WTC11 (cell line): ENCODE data around the gene RAB1A. TPM values are rescaled to one million over a fixed set of nuclear protein-coding genes. Genes with fewer than 3 reads are reported as not detected.

Experiments
- ATAC-seq: fragments of 200-7000 bp; cut with Tn5 transposase; 2 replicates; pipeline ENCODE4 v1.10.0; 2021; ENCODE audit warnings: mild to moderate bottlenecking, moderate library complexity
- CTCF ChIA-PET: fragments of 300-600 bp; sonication (Branson Sonifier 250); formaldehyde crosslinking; loops from one replicate; lab custom pipeline; 2021; ENCODE audit warnings: antibody characterized with exemption; lab: Charles Lee
- POLR2A ChIA-PET: fragments of 350-600 bp; sonication (Branson Sonifier 250); formaldehyde crosslinking; loops from one replicate; lab custom pipeline; 2021; ENCODE audit warnings: antibody characterized with exemption; lab: Charles Lee
- DNase-seq: peaks from one replicate; pipeline ENCODE4 v3.0.0; 2021; ENCODE audit warnings: low spot score
- H3K27ac Mint-ChIP-seq: 2 replicates; pipeline ENCODE4 v1.8.0; 2021; ENCODE audit warnings: mixed read lengths
- H3K27me3 Mint-ChIP-seq: 2 replicates; pipeline ENCODE4 v1.8.0; 2021; ENCODE audit warnings: low read depth, mild to moderate bottlenecking, moderate library complexity, mixed read lengths
- H3K36me3 Mint-ChIP-seq: 2 replicates; pipeline ENCODE4 v1.8.0; 2021; ENCODE audit warnings: mixed read lengths
- H3K4me1 Mint-ChIP-seq: 2 replicates; pipeline ENCODE4 v1.8.0; 2022; ENCODE audit warnings: mixed read lengths
- H3K4me3 Mint-ChIP-seq: 2 replicates; pipeline ENCODE4 v1.8.0; 2021; ENCODE audit warnings: mild to moderate bottlenecking, moderate library complexity, mixed read lengths
- H3K9me3 Mint-ChIP-seq: 2 replicates; pipeline ENCODE4 v1.8.0; 2021; ENCODE audit warnings: mixed read lengths
- CREB1 ChIP-seq: sonication (generic); formaldehyde crosslinking; IDR thresholded peaks from 2 replicates; pipeline ENCODE4 v1.8.0; 2023; ENCODE audit warnings: mild to moderate bottlenecking, missing genetic modification reagents
- CREM ChIP-seq: sonication (generic); formaldehyde crosslinking; IDR thresholded peaks from 2 replicates; pipeline ENCODE4 v1.8.1; 2022; ENCODE audit warnings: mild to moderate bottlenecking, missing genetic modification reagents, moderate library complexity
- FOXP1 ChIP-seq: sonication (generic); formaldehyde crosslinking; IDR thresholded peaks from 2 replicates; pipeline ENCODE4 v1.8.0; 2022; ENCODE audit warnings: missing genetic modification reagents, mild to moderate bottlenecking, moderate library complexity, borderline replicate concordance
- JAZF1 ChIP-seq: fragments of 250-450 bp; sonication (Bioruptor Pico); IDR thresholded peaks from 2 replicates; pipeline ENCODE4 v1.9.0; 2021; ENCODE audit warnings: moderate library complexity, mild to moderate bottlenecking, inconsistent platforms
- SMAD3 ChIP-seq: sonication (generic); formaldehyde crosslinking; IDR thresholded peaks from 2 replicates; pipeline ENCODE4 v1.8.0; 2022; ENCODE audit warnings: missing genetic modification reagents, mild to moderate bottlenecking, borderline replicate concordance
- SMAD4 ChIP-seq: sonication (generic); formaldehyde crosslinking; IDR thresholded peaks from 2 replicates; pipeline ENCODE4 v1.8.0; 2022; ENCODE audit warnings: mild to moderate bottlenecking, missing genetic modification reagents
- SP1 ChIP-seq: sonication (generic); formaldehyde crosslinking; conservative IDR thresholded peaks from 2 replicates; pipeline ENCODE4 v1.8.1; 2022; ENCODE audit warnings: missing genetic modification reagents
- TCF7 ChIP-seq: sonication (generic); formaldehyde crosslinking; IDR thresholded peaks from 2 replicates; pipeline ENCODE4 v1.8.0; 2022; ENCODE audit warnings: mild to moderate bottlenecking, low read depth, missing genetic modification reagents, moderate library complexity
- TP53 ChIP-seq: sonication (generic); formaldehyde crosslinking; IDR thresholded peaks from 2 replicates; pipeline ENCODE4 v1.8.1; 2023; ENCODE audit warnings: mild to moderate bottlenecking, missing genetic modification reagents
- ZNF138 ChIP-seq: sonication (generic); formaldehyde crosslinking; conservative IDR thresholded peaks from 2 replicates; pipeline ENCODE4 v1.8.1; 2022; ENCODE audit warnings: mild to moderate bottlenecking, moderate library complexity, missing genetic modification reagents
- ZNF263 ChIP-seq: sonication (generic); formaldehyde crosslinking; IDR thresholded peaks from 2 replicates; pipeline ENCODE4 v1.8.1; 2022; ENCODE audit warnings: low read depth, mild to moderate bottlenecking, moderate library complexity, missing genetic modification reagents
- ZNF396 ChIP-seq: fragments of 250-450 bp; sonication (Bioruptor Pico); IDR thresholded peaks from 2 replicates; pipeline ENCODE4 v1.8.0; 2021; ENCODE audit warnings: mild to moderate bottlenecking, moderate library complexity, borderline replicate concordance
- ZNF416 ChIP-seq: fragments of 250-450 bp; sonication (Bioruptor Pico); IDR thresholded peaks from 2 replicates; pipeline ENCODE4 v1.9.0; 2021; ENCODE audit warnings: mild to moderate bottlenecking, inconsistent platforms
- total RNA-seq: library from RNA; stranded (reverse); gene quantifications from 3 replicates; pipeline ENCODE4 v1.2.3, GENCODE V29; 2021
- TF ChIP-seq, protein P1 (sequence below): sonication (generic); formaldehyde crosslinking; IDR thresholded peaks from 2 replicates; pipeline ENCODE4 v1.8.0; 2022; ENCODE audit warnings: mild to moderate bottlenecking, missing genetic modification reagents
- TF ChIP-seq, protein P2 (sequence below): sonication (generic); formaldehyde crosslinking; IDR thresholded peaks from 2 replicates; pipeline ENCODE4 v1.8.0; 2023; ENCODE audit warnings: missing genetic modification reagents
- TF ChIP-seq, protein P3 (sequence below): fragments of 250-450 bp; sonication (Bioruptor Pico); IDR thresholded peaks from 2 replicates; pipeline ENCODE4 v1.9.0; 2021; ENCODE audit warnings: mild to moderate bottlenecking, borderline replicate concordance
- TF ChIP-seq, protein P4 (sequence below): sonication (generic); formaldehyde crosslinking; IDR thresholded peaks from 2 replicates; pipeline ENCODE4 v1.8.0; 2022; ENCODE audit warnings: mild to moderate bottlenecking, missing genetic modification reagents
- TF ChIP-seq, protein P5 (sequence below): sonication (generic); formaldehyde crosslinking; IDR thresholded peaks from 2 replicates; pipeline ENCODE4 v1.8.1; 2023; ENCODE audit warnings: mild to moderate bottlenecking, missing genetic modification reagents, moderate library complexity
- TF ChIP-seq, protein P6 (sequence below): sonication (generic); formaldehyde crosslinking; IDR thresholded peaks from 2 replicates; pipeline ENCODE4 v1.8.1; 2022; ENCODE audit warnings: mild to moderate bottlenecking, moderate library complexity, missing genetic modification reagents
- TF ChIP-seq, protein P7 (sequence below): fragments of 250-450 bp; sonication (Bioruptor Pico); IDR thresholded peaks from 2 replicates; pipeline ENCODE4 v1.9.0; 2021; ENCODE audit warnings: mild to moderate bottlenecking

RAB1A gene
- total RNA-seq, 1 experiment from 2014 or later, result 114 TPM

DNA sequence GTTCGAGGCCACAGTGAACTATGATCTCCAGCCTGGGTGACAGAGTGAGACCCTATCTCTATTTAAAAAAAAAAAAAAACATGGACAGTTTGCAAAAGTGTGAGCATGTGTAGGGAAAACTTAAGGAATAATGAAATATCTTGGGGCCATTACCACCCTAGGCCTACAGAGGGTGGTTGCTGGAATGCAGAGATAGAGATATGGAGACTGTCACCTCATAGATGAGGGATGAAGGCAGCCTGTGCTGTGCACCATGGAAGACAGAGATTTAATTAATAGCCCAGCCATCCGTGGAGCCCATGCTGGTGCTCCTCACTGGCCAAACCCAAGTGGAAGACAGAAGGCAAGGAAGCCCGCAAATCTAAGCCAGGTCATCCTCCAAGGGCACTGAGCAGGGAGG lies 90.3 kb downstream of the RAB1A start:
- CTCF ChIA-PET, result interaction anchor here (0.9 to 2.4 kb wide), 3 partner anchors 22 to 122 kb away, joined by 3 to 19 read pairs (median 6); no protein-coding TSS in a partner anchor
- Mint-ChIP-seq H3K36me3 (peaks cover 33% of the 10 kb centered on the region), H3K4me3 (no peak overlapping the region), H3K4me1 (peaks cover 28% of the 10 kb centered on the region), H3K9me3 (peaks cover 6% of the 10 kb centered on the region)
- no peak for TF ChIP-seq JAZF1 (CRISPR knock-in tag)
- TF ChIP-seq, protein P1, sequence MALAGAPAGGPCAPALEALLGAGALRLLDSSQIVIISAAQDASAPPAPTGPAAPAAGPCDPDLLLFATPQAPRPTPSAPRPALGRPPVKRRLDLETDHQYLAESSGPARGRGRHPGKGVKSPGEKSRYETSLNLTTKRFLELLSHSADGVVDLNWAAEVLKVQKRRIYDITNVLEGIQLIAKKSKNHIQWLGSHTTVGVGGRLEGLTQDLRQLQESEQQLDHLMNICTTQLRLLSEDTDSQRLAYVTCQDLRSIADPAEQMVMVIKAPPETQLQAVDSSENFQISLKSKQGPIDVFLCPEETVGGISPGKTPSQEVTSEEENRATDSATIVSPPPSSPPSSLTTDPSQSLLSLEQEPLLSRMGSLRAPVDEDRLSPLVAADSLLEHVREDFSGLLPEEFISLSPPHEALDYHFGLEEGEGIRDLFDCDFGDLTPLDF (CRISPR knock-in tag), result no peak
- no peak for TF ChIP-seq ZNF396
- no peak for TF ChIP-seq ZNF416 (CRISPR knock-in tag)
- no peak for TF ChIP-seq FOXP1 (CRISPR knock-in tag)
- no peak for TF ChIP-seq SP1 (CRISPR knock-in tag)
- TF ChIP-seq ZNF138 (CRISPR knock-in tag), result no peak
- TF ChIP-seq SMAD4 (CRISPR knock-in tag), result no peak
- TF ChIP-seq, protein P2, sequence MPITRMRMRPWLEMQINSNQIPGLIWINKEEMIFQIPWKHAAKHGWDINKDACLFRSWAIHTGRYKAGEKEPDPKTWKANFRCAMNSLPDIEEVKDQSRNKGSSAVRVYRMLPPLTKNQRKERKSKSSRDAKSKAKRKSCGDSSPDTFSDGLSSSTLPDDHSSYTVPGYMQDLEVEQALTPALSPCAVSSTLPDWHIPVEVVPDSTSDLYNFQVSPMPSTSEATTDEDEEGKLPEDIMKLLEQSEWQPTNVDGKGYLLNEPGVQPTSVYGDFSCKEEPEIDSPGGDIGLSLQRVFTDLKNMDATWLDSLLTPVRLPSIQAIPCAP (CRISPR knock-in tag), result no peak
- no peak for TF ChIP-seq TCF7
- TF ChIP-seq CREB1 (CRISPR knock-in tag), result no peak
- TF ChIP-seq ZNF263 (CRISPR knock-in tag), result no peak
- TF ChIP-seq, all 79 proteins: peak for 0
- H3K27me3 Mint-ChIP-seq, result no peaks in the 10 kb centered on the region
- ATAC-seq (no peak), DNase-seq (no peak)
- POLR2A ChIA-PET, result no interaction called here
- H3K27ac Mint-ChIP-seq, result no peak overlapping the region

DNA sequence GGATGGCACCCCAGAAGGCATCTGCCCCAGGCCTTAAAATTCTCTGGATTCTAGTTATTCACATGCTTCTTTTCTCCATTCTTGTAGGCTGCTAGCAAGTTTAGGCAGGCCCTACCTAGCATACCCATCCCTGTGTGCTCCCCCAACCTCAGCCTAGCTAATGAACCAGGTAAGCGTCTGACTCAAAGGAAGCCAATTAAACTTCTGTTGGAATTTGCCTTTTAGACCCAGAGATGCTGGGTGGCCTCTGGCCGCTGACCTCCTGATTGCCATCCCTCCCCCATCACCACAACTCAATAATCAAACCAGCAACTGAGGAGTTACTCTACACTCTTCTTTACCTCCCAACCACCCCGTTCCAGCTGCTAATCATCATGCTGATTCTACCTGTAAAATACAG lies 92.7 kb downstream of the RAB1A start:
- CTCF ChIA-PET, result no interaction called here
- no peak for ATAC-seq
- Mint-ChIP-seq H3K27me3 (no peaks in the 10 kb centered on the region), H3K36me3 (peaks cover 15% of the 10 kb centered on the region), H3K9me3 (no peaks in the 10 kb centered on the region), H3K4me3 (no peak overlapping the region), H3K27ac (0 out of 2 replicates have a peak overlapping the region, but pooled peaks have one; percentile 42)
- POLR2A ChIA-PET, result no interaction called here
- TF ChIP-seq CREM (CRISPR knock-in tag) (no peak), SMAD3 (CRISPR knock-in tag) (no peak), TP53 (no peak)
- TF ChIP-seq, protein P3, sequence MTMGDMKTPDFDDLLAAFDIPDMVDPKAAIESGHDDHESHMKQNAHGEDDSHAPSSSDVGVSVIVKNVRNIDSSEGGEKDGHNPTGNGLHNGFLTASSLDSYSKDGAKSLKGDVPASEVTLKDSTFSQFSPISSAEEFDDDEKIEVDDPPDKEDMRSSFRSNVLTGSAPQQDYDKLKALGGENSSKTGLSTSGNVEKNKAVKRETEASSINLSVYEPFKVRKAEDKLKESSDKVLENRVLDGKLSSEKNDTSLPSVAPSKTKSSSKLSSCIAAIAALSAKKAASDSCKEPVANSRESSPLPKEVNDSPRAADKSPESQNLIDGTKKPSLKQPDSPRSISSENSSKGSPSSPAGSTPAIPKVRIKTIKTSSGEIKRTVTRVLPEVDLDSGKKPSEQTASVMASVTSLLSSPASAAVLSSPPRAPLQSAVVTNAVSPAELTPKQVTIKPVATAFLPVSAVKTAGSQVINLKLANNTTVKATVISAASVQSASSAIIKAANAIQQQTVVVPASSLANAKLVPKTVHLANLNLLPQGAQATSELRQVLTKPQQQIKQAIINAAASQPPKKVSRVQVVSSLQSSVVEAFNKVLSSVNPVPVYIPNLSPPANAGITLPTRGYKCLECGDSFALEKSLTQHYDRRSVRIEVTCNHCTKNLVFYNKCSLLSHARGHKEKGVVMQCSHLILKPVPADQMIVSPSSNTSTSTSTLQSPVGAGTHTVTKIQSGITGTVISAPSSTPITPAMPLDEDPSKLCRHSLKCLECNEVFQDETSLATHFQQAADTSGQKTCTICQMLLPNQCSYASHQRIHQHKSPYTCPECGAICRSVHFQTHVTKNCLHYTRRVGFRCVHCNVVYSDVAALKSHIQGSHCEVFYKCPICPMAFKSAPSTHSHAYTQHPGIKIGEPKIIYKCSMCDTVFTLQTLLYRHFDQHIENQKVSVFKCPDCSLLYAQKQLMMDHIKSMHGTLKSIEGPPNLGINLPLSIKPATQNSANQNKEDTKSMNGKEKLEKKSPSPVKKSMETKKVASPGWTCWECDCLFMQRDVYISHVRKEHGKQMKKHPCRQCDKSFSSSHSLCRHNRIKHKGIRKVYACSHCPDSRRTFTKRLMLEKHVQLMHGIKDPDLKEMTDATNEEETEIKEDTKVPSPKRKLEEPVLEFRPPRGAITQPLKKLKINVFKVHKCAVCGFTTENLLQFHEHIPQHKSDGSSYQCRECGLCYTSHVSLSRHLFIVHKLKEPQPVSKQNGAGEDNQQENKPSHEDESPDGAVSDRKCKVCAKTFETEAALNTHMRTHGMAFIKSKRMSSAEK, result no peak
- TF ChIP-seq, protein P4, sequence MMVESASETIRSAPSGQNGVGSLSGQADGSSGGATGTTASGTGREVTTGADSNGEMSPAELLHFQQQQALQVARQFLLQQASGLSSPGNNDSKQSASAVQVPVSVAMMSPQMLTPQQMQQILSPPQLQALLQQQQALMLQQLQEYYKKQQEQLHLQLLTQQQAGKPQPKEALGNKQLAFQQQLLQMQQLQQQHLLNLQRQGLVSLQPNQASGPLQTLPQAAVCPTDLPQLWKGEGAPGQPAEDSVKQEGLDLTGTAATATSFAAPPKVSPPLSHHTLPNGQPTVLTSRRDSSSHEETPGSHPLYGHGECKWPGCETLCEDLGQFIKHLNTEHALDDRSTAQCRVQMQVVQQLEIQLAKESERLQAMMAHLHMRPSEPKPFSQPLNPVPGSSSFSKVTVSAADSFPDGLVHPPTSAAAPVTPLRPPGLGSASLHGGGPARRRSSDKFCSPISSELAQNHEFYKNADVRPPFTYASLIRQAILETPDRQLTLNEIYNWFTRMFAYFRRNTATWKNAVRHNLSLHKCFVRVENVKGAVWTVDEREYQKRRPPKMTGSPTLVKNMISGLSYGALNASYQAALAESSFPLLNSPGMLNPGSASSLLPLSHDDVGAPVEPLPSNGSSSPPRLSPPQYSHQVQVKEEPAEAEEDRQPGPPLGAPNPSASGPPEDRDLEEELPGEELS (CRISPR knock-in tag), result no peak
- TF ChIP-seq, protein P5, sequence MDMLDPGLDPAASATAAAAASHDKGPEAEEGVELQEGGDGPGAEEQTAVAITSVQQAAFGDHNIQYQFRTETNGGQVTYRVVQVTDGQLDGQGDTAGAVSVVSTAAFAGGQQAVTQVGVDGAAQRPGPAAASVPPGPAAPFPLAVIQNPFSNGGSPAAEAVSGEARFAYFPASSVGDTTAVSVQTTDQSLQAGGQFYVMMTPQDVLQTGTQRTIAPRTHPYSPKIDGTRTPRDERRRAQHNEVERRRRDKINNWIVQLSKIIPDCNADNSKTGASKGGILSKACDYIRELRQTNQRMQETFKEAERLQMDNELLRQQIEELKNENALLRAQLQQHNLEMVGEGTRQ, result no peak
- TF ChIP-seq, protein P6, sequence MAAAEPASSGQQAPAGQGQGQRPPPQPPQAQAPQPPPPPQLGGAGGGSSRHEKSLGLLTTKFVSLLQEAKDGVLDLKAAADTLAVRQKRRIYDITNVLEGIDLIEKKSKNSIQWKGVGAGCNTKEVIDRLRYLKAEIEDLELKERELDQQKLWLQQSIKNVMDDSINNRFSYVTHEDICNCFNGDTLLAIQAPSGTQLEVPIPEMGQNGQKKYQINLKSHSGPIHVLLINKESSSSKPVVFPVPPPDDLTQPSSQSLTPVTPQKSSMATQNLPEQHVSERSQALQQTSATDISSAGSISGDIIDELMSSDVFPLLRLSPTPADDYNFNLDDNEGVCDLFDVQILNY, result no peak
- TF ChIP-seq, protein P7, sequence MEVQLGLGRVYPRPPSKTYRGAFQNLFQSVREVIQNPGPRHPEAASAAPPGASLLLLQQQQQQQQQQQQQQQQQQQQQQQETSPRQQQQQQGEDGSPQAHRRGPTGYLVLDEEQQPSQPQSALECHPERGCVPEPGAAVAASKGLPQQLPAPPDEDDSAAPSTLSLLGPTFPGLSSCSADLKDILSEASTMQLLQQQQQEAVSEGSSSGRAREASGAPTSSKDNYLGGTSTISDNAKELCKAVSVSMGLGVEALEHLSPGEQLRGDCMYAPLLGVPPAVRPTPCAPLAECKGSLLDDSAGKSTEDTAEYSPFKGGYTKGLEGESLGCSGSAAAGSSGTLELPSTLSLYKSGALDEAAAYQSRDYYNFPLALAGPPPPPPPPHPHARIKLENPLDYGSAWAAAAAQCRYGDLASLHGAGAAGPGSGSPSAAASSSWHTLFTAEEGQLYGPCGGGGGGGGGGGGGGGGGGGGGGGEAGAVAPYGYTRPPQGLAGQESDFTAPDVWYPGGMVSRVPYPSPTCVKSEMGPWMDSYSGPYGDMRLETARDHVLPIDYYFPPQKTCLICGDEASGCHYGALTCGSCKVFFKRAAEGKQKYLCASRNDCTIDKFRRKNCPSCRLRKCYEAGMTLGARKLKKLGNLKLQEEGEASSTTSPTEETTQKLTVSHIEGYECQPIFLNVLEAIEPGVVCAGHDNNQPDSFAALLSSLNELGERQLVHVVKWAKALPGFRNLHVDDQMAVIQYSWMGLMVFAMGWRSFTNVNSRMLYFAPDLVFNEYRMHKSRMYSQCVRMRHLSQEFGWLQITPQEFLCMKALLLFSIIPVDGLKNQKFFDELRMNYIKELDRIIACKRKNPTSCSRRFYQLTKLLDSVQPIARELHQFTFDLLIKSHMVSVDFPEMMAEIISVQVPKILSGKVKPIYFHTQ (CRISPR knock-in tag), result no peak
- TF ChIP-seq, all 79 proteins: peak for 0
- peaks cover 32% of the 10 kb centered on the region for H3K4me1 Mint-ChIP-seq
- DNase-seq, result no peak
